ENCODE results near the gene TAS2R60.
A peak's percentile ranks its signal among the peaks of the same experiment; 100 is the strongest.

DNA sequence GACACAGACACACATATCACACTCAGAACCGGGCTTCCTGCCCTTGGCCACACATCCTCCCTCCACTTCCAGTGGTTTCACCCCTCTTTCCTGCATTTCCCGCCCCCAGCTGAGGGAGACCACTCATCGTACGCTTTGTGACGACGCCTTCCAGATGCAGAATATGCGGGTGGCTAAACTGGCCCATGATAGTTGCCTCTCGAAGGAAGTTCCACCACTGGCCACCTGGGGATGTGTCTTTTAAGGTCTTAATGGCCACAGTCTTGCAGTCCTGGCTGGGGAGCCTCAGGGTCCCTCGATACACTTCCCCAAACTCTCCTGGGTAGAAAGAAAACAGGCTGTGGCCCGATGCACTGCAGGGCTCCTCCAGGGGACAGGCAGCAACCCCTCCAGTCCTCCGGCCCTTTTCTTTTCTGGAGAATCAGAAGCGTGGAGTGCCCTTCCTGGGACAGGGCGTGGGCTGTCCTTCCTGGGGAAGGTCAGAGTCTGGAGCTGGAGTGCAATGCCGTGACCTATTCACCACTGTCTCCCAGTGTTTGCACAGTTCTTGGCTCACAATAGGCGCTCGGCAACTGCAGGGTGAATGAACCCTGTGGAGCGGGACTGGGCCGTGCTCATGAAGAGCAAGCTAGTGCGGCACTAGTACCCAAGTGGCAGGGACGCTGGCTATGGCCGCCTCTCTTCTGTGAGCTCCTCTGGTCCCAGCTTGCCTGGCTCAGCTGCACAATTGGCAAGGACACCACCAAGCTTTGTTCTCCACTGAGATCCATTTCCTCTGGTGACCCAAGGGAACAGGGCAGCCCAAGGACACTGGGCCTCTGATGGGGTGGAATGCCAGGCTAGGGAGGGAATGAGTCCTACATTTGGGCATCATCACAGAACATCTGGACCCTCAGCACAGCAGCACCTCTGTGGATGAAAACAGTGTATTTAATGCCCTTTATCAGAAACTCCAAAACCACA, 47.8 kb upstream of the TAS2R60 start:
- TF ChIP-seq, protein P1, sequence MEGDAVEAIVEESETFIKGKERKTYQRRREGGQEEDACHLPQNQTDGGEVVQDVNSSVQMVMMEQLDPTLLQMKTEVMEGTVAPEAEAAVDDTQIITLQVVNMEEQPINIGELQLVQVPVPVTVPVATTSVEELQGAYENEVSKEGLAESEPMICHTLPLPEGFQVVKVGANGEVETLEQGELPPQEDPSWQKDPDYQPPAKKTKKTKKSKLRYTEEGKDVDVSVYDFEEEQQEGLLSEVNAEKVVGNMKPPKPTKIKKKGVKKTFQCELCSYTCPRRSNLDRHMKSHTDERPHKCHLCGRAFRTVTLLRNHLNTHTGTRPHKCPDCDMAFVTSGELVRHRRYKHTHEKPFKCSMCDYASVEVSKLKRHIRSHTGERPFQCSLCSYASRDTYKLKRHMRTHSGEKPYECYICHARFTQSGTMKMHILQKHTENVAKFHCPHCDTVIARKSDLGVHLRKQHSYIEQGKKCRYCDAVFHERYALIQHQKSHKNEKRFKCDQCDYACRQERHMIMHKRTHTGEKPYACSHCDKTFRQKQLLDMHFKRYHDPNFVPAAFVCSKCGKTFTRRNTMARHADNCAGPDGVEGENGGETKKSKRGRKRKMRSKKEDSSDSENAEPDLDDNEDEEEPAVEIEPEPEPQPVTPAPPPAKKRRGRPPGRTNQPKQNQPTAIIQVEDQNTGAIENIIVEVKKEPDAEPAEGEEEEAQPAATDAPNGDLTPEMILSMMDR (IDR thresholded peaks at IDR 0.05): peak in 3 of 6 experiments; percentile 23 to 38 (median 24)
- no peak for TF ChIP-seq POLR2A (IDR thresholded peaks at IDR 0.05)

All from Peyer's patch (tissue), 4 donors.